GM21737 (cell line): ENCODE measurements around the gene DUSP28.

Experiments
- ATAC-seq: cut with Tn5 transposase; IDR thresholded peaks from one replicate; pipeline ENCODE4 v1.9.1; 2021; ENCODE audit warnings: mild to moderate bottlenecking, moderate library complexity; ENCODE audit not compliant: unreplicated experiment

DUSP28 gene

DNA sequence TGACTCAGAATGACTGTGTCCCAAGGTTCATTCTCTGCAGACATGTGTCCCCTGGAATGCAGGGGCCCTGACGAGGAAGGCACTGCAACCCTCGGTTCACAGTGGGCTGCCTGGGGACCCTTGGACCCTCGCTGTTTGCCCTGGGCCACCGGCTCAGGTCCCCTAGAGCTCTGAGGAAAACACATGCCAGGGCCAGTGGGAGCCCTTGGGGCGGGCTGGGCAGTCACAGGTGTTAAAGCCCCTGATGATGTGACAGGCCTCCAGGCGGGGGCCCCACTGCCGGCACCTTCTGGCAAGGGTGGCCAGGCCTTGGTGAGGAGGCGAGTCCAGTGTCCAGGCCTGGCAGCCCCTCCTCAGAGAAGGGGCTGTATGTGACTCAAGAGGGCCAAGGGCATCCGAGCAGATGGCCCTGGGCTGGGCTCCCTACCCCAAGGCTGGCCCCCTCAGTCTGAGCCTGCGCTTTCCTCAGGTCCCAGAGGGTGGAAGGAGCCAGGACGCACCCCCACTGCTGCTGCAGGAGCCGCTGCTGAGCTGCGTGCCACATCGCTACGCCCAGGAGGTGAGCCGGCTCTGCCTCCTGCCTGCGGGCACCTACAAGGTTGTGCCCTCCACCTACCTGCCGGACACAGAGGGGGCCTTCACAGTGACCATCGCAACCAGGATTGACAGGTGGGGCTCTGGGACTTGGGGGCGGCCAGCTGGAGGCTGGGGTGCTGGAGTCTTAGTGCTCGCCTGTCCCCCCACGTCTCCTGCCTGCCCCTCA lies 37.4 kb downstream of the DUSP28 start:
- ATAC-seq, result no peak

DNA sequence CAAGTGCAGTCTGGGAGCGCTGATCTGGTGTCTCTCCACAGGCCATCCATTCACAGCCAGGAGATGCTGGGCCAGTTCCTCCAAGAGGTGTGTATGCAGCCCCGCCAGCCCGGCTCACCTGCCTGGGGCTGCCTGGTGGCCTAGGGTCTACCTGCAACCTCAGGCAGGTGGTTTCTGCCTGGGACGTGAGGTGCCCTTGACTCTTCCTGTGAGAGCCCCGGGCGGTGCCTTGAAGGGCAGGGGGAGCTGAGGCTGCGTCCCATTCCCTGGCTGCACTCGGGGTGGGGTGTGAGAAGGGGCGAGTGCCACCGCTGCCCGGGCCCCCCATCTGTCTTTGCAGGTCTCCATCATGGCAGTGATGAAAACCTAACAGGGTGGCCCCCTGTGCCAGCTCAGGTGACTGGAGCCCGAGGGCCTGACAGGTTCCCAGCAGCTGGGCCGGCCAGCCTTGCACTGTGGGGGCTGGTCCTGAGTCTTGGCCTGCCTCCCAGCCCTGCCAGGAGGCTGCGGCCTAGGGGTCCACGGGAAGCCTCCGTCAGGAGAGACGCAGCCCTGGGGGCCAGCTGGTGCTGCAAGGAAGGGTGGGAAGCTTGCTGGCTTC lies 38.3 kb downstream of the DUSP28 start:
- ATAC-seq, result no peak

DNA sequence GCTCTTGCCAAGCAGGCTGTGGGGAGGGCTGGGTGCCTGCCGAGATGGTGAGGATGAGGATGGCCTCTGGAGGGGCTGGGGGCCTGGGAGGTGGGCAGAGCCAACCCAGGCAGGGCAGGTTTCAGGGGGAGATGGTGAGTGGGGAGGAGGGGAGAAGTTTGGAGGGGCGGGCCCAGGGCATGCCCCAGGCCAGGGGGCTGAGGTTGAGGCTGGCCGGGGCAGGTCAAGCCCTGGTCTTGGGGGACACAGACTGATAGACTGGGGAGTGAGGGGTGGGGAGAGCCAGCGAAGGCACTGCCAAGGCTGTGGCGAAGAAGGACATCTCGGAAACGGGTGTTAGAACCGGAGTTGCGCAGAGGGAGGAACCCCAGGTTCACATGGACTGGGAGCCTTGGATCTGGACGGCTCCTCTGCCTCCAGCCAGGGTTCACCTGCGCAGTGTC lies 39.0 kb downstream of the DUSP28 start:
- no peak for ATAC-seq

DNA sequence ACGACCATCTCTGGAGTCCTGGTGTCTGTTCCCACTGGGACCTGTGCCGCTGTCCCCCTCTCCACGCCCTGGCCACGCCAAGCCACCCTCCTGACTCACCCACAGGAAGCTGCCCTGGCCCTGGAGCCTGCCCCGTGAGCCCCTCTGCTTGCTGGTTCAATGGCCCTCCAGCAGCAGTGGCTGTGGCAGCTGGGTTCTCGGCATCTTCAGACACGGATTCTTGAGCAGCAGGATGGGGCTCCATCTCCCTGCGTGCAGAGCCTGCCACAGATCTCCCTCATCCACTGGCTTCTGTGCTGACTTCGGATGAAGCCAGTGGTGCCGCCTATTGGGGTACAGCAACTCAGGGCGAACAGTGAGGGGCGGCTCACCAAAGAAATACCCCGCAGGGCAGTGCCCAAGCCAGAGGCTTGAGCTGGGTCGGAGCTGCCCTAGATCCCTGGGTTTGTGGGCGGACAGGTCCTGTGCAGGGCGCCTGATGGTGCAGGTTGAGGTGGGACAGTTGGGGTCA lies 40.3 kb downstream of the DUSP28 start:
- ATAC-seq, result no peak

DNA sequence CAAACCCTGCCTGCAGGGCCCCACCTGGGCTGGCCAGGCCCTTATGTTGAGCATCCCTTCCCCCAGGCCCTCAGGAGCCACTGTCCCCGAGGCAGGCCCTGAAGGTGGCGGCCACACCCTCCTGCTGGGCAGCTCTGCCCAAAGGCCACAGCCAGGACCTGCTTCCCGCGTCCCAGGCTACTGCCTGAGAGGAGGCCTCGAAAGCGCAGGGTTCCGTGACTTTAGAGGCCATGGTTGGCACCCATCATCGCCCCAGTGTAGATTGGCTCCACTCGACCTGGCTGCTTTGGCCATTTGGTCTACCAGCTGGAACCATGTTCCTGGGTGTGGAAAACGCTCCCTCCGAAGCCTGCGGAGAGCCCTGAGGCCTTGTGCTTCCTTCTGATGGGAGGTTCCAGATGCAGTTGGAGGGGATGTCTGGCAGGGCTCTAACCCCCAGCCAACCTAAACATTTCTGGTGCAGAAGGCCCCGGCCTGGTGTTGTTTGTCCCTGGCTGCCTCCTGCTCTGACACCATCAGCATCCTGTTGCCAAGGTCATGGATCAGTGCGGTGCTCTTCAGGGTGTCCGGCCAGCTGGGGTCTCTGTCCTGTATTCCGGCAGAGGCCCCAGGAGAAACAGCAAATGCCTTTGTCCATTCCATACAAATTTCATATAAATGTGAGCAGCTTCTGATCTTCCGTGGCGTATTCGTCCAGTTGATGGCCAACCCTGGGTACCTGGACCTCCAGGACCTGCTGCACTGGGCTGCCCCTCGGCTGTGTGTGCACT lies 41.1 kb downstream of the DUSP28 start:
- ATAC-seq, result no peak

DNA sequence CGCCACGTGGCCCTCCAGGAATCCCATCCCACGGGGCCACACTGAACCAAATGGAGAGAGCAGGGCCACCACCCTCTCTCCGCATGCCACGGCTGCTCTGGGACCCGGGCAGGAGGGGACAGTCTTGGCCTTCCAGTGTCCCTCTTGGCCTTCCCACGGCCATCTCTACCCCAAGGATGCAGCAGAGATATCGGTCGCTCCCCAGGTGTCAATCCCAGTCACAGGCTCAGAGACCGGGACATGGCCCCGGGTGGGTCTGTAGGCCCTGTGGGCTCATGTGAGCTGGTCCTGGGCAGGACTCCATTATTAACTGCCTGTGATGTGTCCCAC lies 41.6 kb downstream of the DUSP28 start:
- no peak for ATAC-seq

DNA sequence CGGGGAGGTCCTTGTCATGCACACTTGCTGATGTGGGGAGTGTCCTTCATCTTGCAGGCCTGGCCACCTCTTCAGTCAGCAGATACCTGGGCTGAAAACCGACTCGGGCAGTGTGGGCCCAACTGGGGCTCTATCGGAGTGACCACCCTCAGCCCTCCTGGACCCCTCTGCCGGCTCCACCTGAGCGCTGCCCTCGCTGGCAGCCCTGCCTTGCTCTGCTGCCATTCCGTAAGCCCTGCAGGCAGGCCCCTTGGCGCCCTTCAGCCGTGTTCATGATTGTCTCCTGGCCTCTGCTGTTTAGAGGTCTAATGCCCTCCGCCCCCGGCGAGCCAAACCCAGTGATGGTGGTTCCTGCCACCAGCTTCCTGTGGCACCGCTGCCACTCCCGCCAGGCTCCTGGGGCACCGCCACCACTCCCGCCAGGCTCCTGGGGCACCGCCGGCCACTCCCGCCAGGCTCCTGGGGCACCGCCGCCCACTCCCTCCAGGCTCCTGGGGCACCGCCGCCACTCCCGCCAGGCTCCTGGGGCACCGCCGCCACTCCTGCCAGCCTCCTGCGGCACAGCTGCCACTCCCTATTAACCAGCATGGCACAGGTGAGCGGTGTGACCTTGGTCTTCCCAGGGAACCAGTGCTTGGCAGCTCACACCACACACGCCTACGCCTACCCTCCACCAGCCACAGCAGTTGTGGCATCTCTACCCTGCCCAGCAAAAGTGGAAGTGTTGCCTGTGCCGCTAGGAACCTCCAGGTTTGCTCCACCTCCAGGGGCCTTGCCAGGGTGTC lies 42.3 kb downstream of the DUSP28 start:
- ATAC-seq, result no peak

DNA sequence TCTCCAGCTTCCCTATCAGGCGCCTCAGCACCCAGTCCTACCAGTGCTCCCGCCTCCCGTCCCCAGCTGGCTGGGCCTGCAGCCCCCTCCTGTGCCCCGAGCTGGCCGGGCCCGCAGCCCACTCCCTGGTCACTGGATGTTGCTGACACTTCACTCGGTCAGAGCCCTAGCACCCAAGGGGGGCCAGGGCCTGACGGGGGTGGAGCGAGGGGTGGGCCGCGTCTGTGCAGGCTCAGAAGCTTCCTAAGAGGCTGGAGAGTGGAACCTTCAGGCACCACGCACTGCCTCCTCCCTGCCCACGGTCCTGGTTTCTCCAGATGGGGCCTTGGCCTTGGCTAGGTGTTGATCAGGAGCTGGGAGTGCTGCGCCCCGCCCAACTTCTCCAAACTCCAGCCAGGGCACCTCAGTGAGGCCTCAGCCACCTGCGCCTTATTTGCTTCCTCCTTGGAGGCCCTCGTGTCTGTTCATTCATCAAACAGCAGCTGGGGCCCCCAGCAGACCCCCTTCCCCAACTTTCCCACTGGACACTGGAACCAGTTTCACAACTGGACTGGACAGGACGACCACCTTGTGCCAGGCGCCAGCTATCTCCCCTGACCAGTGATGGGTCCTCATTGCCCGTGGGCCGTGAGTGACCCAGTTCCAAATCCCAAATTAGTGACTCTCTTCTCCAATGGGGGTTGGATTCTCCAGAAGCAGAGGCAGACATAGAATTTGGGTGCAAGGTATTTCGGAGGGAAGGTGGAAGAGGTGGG lies 43.1 kb downstream of the DUSP28 start:
- ATAC-seq, result no peak

DNA sequence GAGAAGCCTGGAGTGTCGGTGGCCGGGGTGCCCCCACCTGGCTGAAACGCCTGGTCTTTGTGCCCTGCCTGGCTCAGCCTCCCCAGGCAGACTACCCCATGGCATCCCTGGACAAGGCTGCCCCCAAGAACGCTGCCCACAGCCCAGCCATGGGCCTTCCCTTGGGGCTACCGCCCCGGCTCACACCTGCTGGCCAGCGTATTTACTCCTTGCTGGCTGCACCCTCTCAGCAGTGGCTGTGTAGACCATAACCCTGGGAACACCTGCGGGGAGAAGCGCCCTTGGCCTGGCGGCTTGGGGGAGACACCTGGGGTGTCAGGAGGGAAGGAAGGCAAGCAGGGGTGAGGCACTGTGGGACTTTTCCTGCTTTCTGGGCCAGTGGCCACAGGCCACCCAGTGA lies 43.7 kb downstream of the DUSP28 start:
- ATAC-seq, result no peak

DNA sequence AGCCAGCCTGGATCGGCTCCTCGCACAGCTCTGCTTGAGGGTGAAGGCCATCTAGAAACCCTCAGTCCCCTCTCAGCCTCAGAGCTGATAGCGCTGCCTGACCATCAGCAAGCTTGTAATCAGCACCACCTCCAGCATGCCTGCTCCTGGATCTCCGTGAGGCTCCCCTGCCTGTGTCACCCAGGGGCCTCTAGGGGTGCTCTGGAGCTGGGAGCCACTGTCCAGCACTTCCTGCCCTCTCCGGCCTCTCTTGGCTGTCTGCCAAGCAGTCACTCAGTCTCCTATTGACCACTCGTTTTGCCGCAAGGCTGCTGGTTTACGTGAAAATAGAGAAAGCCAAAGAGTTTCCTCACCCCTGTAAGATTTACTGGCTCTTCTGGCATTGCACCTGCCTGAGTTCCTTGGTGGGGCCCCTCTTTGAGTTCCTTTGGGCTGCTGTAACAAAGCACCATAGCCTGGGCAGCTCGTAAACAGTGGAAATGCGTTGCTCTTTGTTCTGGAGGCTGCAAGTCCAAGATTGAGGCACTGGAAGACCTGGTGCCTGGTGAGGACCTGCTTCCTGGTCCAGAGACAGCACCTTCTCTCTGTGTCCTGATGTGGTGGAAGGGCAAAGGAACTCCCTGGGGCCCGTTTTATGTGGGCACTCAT lies 44.3 kb downstream of the DUSP28 start:
- ATAC-seq, result no peak

DNA sequence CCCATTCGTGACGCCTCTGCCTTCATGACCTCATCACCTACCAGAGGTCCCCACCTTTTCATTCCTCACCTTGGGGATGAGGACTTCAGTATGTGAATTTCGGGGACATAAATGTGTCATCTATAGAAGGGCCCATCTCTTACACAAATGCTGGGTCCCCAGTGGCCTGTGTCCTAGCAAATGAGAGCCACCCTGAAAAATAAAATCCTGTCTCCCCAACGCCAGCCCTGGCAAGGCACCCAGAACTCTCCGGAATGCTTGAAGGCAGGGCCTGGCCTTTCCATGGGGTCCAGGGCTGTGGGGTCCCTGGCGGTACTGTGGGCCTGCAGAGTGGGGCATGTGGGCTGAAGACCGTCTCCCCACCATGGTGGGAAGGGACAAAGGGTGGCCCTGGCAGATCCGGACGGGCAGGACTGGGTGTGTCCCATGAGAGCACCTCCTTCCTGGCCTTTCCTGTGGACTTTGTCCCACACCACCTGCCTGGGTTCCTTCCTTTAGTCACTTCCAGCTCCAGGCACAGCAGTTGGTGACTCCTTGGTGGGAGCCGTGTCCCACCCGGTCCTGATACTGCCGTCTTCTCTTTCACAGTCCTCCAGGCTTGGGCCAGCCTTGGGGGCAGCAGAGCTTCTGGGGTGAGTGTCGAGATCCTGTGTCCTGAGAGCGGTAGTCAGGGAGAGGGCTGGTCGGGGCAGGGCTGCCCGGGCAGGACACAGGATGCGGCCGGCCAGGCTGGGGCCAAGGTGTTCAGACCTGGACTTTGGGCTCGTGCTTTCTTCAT lies 45.0 kb downstream of the DUSP28 start:
- no peak for ATAC-seq

DNA sequence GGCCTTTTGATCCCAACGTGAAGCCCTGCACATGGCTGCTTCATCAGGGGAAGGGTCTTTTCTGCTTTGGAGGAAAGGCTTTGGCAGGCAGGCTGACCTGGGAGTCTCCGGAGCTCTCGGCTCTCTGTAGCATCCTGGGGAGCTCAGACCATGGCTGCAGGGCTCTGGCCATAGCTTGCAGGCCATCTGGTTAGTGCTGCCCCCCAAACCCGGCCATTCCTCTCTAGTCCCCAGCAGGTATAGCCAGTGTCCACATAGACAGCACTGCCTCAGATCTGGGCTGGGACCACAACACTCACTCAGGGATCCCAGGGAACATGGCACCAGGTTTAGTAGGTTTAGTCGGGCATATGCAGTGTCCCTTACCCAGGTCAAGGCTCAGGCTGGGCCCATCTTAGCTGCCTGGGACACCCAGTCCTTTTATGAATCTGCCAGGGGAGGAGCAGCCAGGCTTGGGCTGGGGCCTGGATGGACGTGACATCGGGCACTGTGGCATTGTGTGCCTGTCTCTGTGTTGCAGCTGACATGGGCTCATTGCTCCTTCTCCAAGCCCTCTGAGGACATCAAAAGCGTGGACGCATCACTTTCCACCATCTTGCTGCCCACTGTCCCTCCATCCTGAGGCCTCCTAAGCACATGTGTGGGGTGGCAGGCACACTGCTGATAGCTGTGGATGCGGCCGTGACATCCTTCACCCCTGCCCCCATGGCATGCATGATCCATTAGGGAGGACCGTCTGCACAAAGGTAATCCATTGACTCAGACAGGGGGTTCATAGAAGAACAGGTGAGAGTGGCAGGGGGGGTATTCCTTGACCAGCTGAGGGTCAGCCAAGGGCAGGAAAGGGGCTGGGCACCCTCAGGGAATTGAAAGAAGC lies 45.9 kb downstream of the DUSP28 start:
- no peak for ATAC-seq

DNA sequence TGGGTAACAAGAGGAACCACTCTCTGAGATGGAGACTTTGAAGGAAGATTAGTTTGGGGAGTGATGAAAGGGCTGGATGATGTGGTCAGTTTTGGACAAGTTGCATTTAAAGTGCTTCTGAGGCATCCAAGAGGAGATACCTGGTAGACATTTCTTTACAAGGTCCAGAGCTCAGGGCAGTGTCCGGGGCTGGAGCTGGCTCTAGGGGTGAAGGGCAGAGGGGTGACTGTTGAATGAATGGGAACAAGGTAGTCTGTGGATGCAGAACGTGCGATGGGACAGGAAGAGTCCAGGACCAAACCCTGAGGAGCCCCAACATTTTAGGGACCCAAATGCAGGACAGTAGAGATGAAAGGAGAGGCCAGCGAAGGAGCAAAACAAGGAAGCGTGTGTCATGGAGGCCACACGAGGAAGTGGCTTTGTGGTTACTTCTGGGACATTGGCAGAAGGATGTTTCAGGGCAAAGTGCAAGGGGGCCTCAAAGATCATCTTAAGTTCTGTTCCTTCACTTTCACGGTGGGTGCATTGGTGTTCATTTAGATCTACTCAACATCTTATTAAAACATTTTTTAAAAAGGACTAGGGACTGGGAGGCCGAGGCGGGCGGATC lies 51.5 kb downstream of the DUSP28 start:
- no peak for ATAC-seq
